Neural crest cell (in vitro differentiated cells): Measurements from ENCODE around the gene XPO5. TPM values are rescaled to one million over a fixed set of nuclear protein-coding genes. Genes with fewer than 3 reads are reported as not detected.

Source experiments
- DNase-seq: peaks from one replicate; pipeline ENCODE4 v3.0.0; 2021; ENCODE audit warnings: low read depth, mixed read lengths, low spot score
- H3K27ac Mint-ChIP-seq: one replicate; pipeline ENCODE4 v1.8.0; 2021; ENCODE audit warnings: mild to moderate bottlenecking, mixed read lengths; ENCODE audit not compliant: unreplicated experiment
- H3K27me3 Mint-ChIP-seq: 2 replicates; pipeline ENCODE4 v1.8.0; 2021; ENCODE audit warnings: low read depth, mild to moderate bottlenecking, mixed read lengths
- H3K36me3 Mint-ChIP-seq: 2 replicates; pipeline ENCODE4 v1.8.0; 2021; ENCODE audit warnings: low read depth, mild to moderate bottlenecking, mixed read lengths
- H3K4me1 Mint-ChIP-seq: 2 replicates; pipeline ENCODE4 v1.8.0; 2021; ENCODE audit warnings: mixed read lengths
- H3K4me3 Mint-ChIP-seq: one replicate; pipeline ENCODE4 v1.8.0; 2021; ENCODE audit warnings: mild to moderate bottlenecking, mixed read lengths
- H3K9me3 Mint-ChIP-seq: 2 replicates; pipeline ENCODE4 v1.8.0; 2021; ENCODE audit warnings: mixed read lengths
- total RNA-seq: library from RNA; stranded (reverse); gene quantifications from 2 replicates; pipeline ENCODE4 v1.2.1, GENCODE V29; 2021
- TF ChIP-seq, protein P1 (sequence below): fragments of 200-600 bp; sonication (generic); conservative IDR thresholded peaks from 2 replicates; pipeline ENCODE4 v1.5.0; 2021; ENCODE audit warnings: antibody characterized with exemption, mild to moderate bottlenecking

Gene XPO5
- total RNA-seq, 1 donor from 2014 or later, result 105 TPM

DNA sequence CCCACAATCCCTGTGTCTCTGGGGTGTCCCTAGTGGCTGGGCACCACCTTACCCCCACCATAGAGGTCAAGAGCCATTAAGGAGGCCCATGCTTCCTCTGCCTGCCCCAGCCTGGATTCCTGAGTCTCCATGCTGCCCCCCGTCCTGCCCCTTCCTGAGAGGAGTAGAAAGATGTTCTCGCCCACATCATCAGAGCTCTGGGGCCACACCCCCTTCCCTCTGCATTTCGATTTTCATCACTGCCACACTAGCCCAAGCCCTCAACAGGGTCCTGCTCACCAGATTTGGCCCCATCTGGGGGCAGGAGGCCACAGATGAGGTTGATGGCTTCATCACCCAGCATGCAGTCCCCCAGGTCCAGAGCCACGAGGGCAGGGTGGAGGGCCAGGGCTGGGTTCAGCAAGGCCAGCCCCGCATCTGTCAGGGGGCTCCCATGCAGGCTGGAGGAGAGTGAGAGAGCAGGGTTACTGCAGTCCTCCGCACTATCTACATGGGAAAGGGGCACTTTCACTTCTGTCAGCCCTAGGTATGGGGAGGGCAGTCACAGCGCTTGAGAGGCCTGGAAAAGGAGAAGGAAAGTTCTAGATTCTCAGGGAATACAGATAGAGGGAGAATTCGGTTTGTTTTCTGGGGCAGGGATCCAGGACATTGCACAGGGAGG is 67.2 kb downstream of the XPO5 start:
- no peak for DNase-seq
- H3K9me3 Mint-ChIP-seq, result no peaks in the 10 kb centered on the region
- H3K4me3 Mint-ChIP-seq, result peak overlapping the region; percentile 86
- TF ChIP-seq, protein P1, sequence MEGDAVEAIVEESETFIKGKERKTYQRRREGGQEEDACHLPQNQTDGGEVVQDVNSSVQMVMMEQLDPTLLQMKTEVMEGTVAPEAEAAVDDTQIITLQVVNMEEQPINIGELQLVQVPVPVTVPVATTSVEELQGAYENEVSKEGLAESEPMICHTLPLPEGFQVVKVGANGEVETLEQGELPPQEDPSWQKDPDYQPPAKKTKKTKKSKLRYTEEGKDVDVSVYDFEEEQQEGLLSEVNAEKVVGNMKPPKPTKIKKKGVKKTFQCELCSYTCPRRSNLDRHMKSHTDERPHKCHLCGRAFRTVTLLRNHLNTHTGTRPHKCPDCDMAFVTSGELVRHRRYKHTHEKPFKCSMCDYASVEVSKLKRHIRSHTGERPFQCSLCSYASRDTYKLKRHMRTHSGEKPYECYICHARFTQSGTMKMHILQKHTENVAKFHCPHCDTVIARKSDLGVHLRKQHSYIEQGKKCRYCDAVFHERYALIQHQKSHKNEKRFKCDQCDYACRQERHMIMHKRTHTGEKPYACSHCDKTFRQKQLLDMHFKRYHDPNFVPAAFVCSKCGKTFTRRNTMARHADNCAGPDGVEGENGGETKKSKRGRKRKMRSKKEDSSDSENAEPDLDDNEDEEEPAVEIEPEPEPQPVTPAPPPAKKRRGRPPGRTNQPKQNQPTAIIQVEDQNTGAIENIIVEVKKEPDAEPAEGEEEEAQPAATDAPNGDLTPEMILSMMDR, result no peak
- peaks cover 14% of the 10 kb centered on the region for H3K27me3 Mint-ChIP-seq
- H3K4me1 Mint-ChIP-seq, result peaks cover 19% of the 10 kb centered on the region
- H3K36me3 Mint-ChIP-seq, result peaks cover 3% of the 10 kb centered on the region
- H3K27ac Mint-ChIP-seq, result no peak overlapping the region

DNA sequence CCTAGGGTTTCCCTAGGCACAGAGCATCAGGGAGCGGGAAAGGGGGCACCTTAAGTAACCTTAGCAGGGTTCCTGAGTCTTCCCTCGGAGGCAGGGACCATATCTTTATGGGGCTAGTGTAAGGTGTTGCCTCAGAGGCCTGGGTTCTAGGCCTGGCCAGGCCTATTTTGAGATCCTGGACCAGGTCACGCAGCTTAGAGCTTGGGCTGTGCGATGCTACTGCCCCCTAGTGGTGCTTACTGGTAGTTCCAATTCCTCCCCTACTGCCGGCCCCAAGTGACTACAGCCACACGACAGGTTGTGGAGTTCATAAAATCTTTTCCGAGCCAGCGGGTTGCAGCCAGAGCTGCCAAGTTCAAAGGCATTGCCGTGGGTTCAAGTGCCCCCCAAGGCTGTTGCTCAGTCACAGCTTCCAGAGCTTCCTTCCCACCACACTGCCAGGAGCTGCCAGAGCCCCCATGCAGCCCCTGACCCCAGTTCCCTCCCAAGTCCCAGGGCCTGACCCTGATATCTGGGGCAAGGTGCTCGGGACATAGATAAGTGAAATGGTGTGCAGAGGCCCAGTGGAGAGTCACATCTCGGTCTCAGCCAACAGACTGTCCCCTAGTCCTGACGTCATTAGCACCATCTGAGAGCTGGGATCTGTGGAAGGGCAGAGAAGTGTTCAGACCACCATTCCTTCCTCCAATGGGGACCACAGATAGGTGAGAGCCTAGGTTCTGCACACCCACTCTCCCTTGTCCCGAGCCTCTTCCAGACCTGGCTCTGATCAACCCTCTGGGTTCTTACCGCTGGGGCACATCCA is 69.0 kb downstream of the XPO5 start:
- TF ChIP-seq, protein P1, result peak; percentile 95
- Mint-ChIP-seq H3K4me1 (peaks cover 19% of the 10 kb centered on the region), H3K36me3 (peaks cover 8% of the 10 kb centered on the region), H3K9me3 (no peaks in the 10 kb centered on the region), H3K27ac (no peak overlapping the region), H3K27me3 (peaks cover 14% of the 10 kb centered on the region), H3K4me3 (peak overlapping the region; percentile 86)
- peak; percentile 88 for DNase-seq

DNA sequence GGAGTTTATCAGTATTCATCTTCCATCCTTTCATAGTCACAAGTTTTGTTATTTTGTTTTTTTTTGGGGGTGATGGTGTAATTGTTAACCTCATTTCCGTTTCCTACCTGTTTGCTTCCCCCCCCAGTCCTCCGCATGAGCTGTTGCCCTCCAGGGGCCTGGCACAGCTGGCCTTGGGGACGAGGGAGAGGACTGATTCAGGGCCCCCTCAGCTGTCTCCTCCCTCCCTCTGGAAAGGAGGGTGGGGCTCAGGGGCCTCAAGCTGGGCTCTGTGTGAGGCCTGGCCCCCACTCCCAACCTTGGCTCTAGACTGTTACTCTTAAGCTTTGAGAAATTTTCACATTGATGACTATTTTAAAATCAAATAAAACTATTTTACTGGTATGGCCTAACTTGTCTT is 69.7 kb downstream of the XPO5 start:
- TF ChIP-seq, protein P1, result no peak
- Mint-ChIP-seq H3K36me3 (peaks cover 7% of the 10 kb centered on the region), H3K9me3 (no peaks in the 10 kb centered on the region), H3K27ac (no peak overlapping the region), H3K4me3 (no peak overlapping the region), H3K4me1 (peaks cover 19% of the 10 kb centered on the region), H3K27me3 (peaks cover 14% of the 10 kb centered on the region)
- no peak for DNase-seq

DNA sequence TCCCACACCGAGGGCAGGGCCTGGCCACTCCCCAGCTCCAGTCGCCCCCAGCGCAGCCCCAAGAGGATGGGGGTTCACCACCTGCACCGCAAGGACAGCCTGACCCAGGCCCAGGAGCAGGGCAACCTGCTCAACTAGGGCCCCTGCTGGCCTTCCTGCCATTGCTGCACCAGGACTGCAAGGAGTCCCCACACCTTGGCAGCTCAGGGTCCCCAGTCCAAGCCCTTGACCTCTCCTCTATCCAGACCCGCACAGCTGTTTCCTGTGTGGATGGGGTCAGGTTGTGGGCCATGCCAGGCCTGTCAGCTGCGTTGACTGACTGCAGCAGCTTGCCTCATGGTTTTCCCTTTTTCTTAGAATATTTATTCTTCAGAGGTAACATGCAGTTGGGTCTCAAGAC is 70.1 kb downstream of the XPO5 start:
- Mint-ChIP-seq H3K4me3 (no peak overlapping the region), H3K27ac (no peak overlapping the region), H3K27me3 (peaks cover 14% of the 10 kb centered on the region), H3K4me1 (peaks cover 19% of the 10 kb centered on the region), H3K36me3 (peaks cover 7% of the 10 kb centered on the region), H3K9me3 (no peaks in the 10 kb centered on the region)
- TF ChIP-seq, protein P1, result no peak
- no peak for DNase-seq

DNA sequence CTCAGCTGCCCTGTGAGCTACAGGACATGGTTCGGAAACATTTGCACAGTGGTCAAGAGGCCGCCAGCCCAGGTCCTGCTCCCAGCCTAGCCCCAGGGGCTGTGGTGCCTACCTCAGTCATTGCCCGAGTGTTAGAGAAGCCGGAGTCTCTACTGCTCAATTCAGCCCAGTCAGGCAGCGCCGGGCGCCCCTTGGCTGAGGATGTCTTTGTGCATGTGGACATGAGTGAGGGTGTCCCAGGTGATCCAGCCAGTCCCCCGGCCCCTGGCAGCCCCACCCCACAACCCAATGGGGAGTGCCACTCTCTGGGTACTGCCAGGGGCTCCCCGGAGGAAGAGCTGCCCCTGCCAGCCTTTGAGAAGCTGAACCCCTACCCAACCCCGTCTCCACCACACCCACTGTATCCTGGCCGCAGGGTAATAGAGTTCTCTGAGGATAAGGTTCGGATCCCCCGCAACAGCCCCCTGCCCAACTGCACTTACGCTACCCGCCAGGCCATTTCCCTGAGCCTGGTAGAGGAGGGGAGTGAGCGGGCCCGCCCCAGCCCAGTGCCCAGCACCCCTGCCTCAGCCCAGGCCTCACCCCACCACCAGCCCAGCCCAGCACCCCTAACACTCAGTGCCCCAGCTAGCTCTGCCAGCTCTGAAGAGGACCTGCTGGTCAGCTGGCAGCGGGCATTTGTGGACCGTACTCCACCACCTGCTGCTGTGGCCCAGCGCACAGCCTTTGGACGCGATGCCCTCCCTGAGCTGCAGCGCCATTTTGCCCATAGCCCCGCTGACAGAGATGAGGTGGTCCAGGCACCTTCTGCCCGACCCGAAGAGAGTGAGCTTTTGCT is 70.9 kb downstream of the XPO5 start:
- H3K36me3 Mint-ChIP-seq, result peaks cover 7% of the 10 kb centered on the region
- H3K27ac Mint-ChIP-seq, result no peak overlapping the region
- no peaks in the 10 kb centered on the region for H3K9me3 Mint-ChIP-seq
- DNase-seq, result no peak
- TF ChIP-seq, protein P1, result no peak
- H3K4me3 Mint-ChIP-seq, result no peak overlapping the region
- peaks cover 14% of the 10 kb centered on the region for H3K27me3 Mint-ChIP-seq
- H3K4me1 Mint-ChIP-seq, result peaks cover 19% of the 10 kb centered on the region
